Activated gamma-delta T cell treated with Interleukin-2 at 50 U/mL for 16 hours (primary cell): ENCODE results near the gene RPL19.

Source experiments
- DNase-seq: peaks from one replicate; pipeline ENCODE4 v3.0.0-alpha.2; 2020

Gene RPL19

DNA sequence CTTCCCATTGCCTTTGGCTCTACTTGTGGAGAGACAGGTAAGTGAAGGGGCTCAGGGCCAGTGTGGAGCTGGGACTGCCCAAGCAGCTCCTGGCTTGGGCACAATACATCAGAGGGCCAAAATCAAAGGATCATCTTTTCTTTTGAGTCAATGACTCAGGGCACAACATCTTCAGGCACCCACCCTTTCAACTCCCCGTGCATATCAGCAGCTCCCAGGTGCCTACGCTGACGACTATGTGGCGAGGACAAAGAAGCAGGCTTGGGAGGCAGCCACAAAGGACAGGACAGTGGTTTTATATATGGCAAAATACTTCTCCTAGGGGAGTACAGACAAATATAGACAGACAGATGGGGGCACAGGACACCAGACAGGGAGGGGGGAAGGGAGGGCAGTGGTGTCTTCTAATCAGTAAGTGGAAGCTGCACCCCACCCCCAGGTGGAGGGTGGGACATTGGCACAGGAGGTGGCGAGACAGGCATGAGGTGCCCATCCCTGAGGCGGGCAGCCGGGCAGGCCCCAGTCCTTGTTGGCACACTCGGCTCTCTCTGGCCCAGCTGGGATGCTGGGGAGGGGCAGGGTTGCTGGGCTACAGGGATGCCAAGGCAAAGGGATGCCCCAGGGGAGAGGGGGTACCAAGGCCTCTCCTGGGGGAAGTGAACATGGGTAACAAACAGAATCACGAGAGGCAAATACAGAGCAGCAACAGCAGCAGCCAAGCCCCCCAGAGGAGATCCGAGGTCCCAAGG is 26.4 kb upstream of the RPL19 start:
- DNase-seq: no peak

GRCh38 chr17:39174920-39175694 is 25.0 kb upstream of the RPL19 start:
- DNase-seq: peak; percentile 81

DNA sequence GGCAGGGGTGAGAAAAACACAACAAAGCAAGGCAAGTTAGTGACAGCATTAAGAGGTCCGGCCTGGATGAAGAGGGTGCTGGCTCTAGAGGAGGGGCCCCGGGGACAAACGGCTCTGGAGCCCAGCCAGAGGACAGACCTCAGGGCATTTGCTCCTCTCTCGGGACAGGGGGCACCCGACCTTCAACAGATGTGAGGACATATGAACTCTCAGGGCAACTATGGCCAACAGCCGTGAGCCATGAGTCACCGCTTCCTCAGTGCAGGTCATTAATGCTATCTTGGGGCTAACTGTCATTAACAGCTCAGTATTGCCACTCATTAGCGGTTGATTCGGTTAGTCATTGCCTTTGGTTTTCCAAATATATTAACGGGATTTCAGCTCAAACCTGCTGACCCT is 24.4 kb upstream of the RPL19 start:
- no peak for DNase-seq

GRCh38 chr17:39177256-39177655 is 22.8 kb upstream of the RPL19 start:
- DNase-seq: no peak

DNA sequence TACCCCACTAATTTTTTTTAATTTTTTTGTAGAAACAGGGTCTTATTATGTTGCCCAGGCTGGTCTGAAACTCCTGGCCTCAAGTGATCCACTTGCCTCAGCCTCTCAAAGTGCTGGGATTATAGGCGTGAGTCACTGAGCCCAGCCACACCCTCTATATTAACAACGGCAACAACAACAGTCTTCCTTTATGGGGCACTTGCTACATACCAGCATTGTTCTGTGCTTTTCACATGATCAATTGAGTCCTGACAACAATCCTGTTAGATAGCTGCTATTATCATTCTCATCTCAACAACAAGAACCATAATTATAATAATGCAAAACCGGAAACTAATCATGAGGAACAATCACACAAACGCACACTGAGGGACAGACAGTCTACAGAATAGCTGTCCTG is 21.5 kb upstream of the RPL19 start:
- no peak for DNase-seq

GRCh38 chr17:39181303-39181702 is 18.8 kb upstream of the RPL19 start:
- no peak for DNase-seq

- DNase-seq: no peak
Measured at GRCh38 chr17:39183045-39183444, 17.0 kb upstream of the RPL19 start.

GRCh38 chr17:39183720-39184119 is 16.4 kb upstream of the RPL19 start:
- DNase-seq: no peak

GRCh38 chr17:39186481-39187002 is 13.5 kb upstream of the RPL19 start:
- DNase-seq: no peak

DNA sequence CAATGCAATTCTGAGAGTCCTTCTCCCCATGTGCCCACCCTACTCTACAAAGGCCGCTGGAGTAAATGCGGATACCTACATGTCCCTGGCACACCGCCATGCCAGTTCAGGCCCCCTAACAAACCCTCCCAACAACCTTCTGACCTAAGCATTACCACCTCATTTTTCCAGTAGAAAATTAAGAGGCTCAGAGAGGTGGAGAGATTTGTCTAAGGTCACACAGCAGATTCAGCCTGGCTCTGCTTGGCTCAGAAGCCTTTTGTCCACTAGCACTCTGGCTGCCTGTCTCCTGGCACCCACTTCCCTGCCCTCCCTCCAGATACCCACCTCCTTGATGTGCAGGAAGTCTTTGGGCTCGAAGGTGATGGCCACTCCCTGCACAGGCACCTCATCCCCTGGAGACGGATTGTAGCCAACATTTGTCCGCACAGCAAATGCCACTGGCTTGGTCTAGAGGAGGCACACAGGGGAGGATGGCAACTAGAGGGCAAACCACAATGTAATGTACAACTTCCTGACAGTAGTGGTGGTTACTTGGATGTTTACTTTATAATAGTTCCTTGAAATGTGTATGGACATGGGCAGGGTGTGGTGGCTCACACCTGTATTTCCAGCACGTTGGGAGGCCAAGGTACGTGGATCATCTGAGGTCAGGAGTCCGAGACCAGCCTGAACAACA is 12.8 kb upstream of the RPL19 start:
- DNase-seq: no peak

DNA sequence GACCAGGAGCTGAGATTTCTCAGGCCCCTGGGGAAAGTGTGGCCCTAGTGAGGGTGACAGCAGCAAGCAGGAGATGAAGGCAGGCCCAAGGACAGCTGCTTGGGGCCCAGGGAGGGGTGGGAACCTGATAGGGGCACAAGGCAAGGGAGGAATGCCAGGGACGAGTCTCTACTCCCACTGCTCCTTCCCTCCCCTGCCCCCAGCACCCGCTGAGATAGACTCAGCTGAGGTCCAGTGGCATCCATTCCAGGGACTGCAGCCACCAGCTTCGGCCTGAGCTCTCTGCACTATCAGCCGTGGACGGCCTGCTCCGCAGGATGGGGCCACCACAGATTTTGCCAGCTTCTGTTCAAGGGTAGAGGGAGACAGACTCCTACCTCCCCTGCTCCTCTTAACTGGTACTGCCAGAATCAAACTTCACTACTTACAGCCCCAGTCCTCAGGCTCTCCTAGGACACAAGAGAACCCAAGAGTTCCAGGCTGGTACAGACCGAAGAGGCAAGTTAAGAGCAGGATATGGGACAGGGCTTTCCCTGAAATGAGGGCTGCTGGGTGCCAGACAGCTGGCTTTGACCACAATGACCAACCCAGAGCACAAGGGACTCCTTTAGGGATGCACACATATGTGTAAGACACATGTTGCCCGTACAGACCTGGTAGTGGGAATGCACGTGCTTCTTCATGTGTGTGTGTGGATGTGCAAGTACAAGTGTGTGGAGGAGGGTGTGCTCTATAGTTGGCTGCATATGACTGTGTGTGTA is 8.2 kb upstream of the RPL19 start:
- no peak for DNase-seq

GRCh38 chr17:39192901-39193300 is 7.2 kb upstream of the RPL19 start:
- DNase-seq: no peak

DNA sequence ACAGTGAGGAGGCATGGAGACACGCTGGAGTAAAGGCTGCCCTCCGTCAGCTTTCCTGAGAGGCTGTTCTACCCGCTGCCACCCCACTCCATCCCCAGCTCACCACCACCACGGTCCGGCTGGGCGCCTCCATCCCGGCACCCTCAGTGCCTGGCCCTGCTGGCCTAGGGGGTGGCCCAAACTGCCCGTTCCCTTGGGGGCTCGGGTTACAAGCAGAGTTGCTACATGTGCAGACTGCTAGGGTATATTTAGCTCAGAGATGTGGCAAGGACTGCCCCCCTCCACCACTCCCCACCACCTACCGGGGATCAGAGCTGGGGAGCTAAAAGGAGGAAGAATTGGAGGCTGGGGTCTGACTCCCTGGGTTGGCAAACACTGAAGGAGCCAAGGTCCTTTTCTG is 6.7 kb upstream of the RPL19 start:
- DNase-seq: no peak

GRCh38 chr17:39194089-39194984 is 5.7 kb upstream of the RPL19 start:
- no peak for DNase-seq

- DNase-seq: no peak
Measured at GRCh38 chr17:39194985-39195524, 5.0 kb upstream of the RPL19 start.

GRCh38 chr17:39195568-39196160 is 4.4 kb upstream of the RPL19 start:
- DNase-seq: peak; percentile 33

DNA sequence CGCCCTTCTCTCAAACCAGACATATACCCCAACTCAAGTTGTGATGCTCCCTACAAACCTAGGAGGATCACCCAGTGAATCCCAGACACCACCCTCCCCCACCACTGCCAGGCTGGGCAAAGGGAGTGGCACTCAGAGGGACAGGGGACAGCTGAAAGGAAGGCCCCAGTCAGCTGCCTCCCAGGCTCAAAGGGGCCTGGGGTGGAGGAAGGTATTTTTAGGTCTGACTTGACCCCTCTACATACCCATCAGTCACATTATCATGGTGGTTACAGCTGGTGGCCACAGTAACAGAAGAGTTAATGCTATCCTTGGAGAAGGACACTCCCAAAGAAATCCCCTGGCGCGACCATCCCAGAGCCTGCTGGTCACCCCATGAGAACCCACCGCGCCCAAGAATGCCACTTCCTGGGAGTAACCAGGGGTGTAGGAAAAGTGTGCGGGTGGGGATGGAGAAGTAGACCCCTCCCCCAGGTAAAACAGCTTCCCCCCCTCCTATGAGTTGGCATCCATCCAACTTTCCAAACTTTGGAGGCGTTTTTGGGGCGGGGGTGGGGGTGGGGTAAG is 3.8 kb upstream of the RPL19 start:
- no peak for DNase-seq

GRCh38 chr17:39196808-39197291 is 3.2 kb upstream of the RPL19 start:
- peak; percentile 19 for DNase-seq

DNA sequence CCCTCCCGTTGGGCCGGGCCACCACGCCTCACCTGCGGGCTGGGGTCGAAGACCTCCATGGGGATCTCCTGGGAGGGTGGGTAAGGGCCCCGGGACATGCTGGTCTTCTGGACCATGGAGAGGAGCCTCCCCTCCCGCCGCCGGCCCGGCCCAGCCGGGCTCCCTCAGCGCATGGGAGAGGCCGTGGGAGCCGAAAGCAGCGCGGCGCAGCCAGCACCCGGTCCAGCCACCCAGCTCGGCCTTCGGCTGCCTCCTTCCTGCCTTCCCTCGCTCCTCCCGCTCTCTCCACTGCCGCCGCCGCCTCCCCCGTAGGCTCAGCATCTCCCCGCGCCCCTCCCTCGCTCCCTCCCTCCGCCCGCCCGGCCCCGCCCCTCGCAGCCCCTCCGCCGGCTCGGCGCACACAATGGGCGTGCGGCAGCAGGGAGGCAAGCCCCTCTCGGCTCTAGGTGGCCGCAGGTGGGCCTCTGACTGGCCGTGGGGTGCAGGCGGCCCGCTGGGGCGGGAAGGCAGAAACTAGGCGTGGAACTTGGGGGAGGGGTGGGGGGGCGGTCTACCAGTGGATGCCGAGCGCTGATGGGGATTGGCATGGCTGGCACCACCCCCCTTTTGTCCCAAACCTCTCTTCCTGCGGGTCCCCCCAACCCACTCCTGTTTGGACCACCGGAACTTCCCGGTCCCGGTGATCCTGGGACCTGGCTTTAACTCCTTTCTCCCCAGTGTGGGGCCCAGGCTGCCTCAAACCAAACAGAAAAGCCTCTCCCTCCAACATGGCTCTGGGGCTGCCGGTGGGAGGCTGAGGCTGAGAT is 2.5 kb upstream of the RPL19 start, which contains the start of gene CACNB1:
TSS of gene CACNB1 (minus strand) at position 290 of the 806 bp plus-strand sequence. CDS start at position 116, 174 bp downstream.
- peak; percentile 57 for DNase-seq
